MCF 10A (cell line): ENCODE measurements around the gene ING2. TPM values are rescaled to one million over a fixed set of nuclear protein-coding genes. Genes with fewer than 3 reads are reported as not detected.
"Not testable (repeated sequence)": the region's sequence is repeated elsewhere in the genome, so short reads cannot be mapped to it uniquely, and the experiment has no call there.

Experiments used
- BruUV-seq: library from RNA; stranded (reverse); fragments of 400-500 nt; replicated peaks from 2 replicates; lab custom pipeline; 2021; lab: Mats Ljungman, UMichigan
- CTCF ChIA-PET: fragments of 300-600 bp; sonication (Branson Sonifier 250); formaldehyde crosslinking; extraction: SDS; loops from one replicate; lab custom pipeline; 2021; ENCODE audit warnings: antibody characterized with exemption, inconsistent platforms; lab: Yijun Ruan, JAX
- POLR2A ChIA-PET: fragments of 300-600, 350-650 bp; sonication (Branson Sonifier 250); formaldehyde crosslinking; extraction: SDS; loops from one replicate; lab custom pipeline; 2020; ENCODE audit warnings: antibody characterized with exemption, inconsistent platforms; lab: Yijun Ruan, JAX
- DNase-seq: peaks from one replicate; pipeline ENCODE4 v3.0.0-alpha.2; 2018; ENCODE audit not compliant: unreplicated experiment
- H3K27ac Mint-ChIP-seq: one replicate; pipeline ENCODE4 v1.8.0; 2022; ENCODE audit warnings: mild to moderate bottlenecking, low read depth, mixed read lengths; ENCODE audit not compliant: unreplicated experiment
- H3K27me3 Mint-ChIP-seq: one replicate; pipeline ENCODE4 v1.8.0; 2022; ENCODE audit warnings: mixed read lengths; ENCODE audit not compliant: insufficient read depth, unreplicated experiment
- H3K36me3 Mint-ChIP-seq: one replicate; pipeline ENCODE4 v1.8.0; 2022; ENCODE audit warnings: mild to moderate bottlenecking, moderate library complexity, mixed read lengths; ENCODE audit not compliant: insufficient read depth, unreplicated experiment
- H3K4me1 Mint-ChIP-seq: one replicate; pipeline ENCODE4 v1.8.0; 2022; ENCODE audit warnings: mixed read lengths; ENCODE audit not compliant: insufficient read depth, unreplicated experiment
- H3K4me3 Mint-ChIP-seq: one replicate; pipeline ENCODE4 v1.8.0; 2022; ENCODE audit warnings: mild to moderate bottlenecking, moderate library complexity, mixed read lengths; ENCODE audit not compliant: unreplicated experiment
- H3K9me3 Mint-ChIP-seq: one replicate; pipeline ENCODE4 v1.8.0; 2022; ENCODE audit warnings: mixed read lengths; ENCODE audit not compliant: unreplicated experiment
- CTCF ChIP-seq: fragments of 200-600 bp; IDR thresholded peaks from one replicate; pipeline ENCODE4 v1.8.0; 2022; ENCODE audit warnings: antibody characterized with exemption, mild to moderate bottlenecking; ENCODE audit not compliant: unreplicated experiment
- intact Hi-C: fragments of 100-400 bp; cut with micrococcal nuclease; formaldehyde crosslinking; loops from 2 replicates; pipeline ENCODE4 v1.14.1; 2022
- total RNA-seq: library from RNA; stranded (reverse); gene quantifications from 2 replicates; pipeline ENCODE4 v1.2.3, GENCODE V29; 2022

ING2 gene
- total RNA-seq, 1 experiment from 2014 or later, result 10.5 TPM

- Mint-ChIP-seq H3K27ac (peak overlapping the region; percentile 13), H3K4me3 (no peak overlapping the region), H3K9me3 (peaks cover 10% of the 10 kb centered on the region), H3K36me3 (no peaks in the 10 kb centered on the region), H3K27me3 (peaks cover under 1% of the 10 kb centered on the region), H3K4me1 (no peaks in the 10 kb centered on the region)
- BruUV-seq, result no TSS peak
- TF ChIP-seq CTCF, result no peak
- no peak for DNase-seq
- CTCF ChIA-PET, result interaction anchor here (0.6 kb wide), 1 partner anchor 27 kb away, joined by 3 read pairs; no protein-coding TSS in a partner anchor
- POLR2A ChIA-PET, result no interaction called here
- intact Hi-C loops, result no loop called here
Measured at GRCh38 chr4:183550345-183551093, 45.7 kb downstream of the ING2 start.

- no peak for TF ChIP-seq CTCF
- H3K4me3 Mint-ChIP-seq, result no peak overlapping the region
- peaks cover 10% of the 10 kb centered on the region for H3K27me3 Mint-ChIP-seq
- no TSS peak for BruUV-seq
- no peaks in the 10 kb centered on the region for H3K36me3 Mint-ChIP-seq
- DNase-seq, result no peak
- ChIA-PET POLR2A (no interaction called here), CTCF (interaction anchor here (0.5 to 0.6 kb wide), 2 partner anchors 37 to 51 kb away, joined by 3 read pairs; no protein-coding TSS in a partner anchor)
- H3K4me1 Mint-ChIP-seq, result no peaks in the 10 kb centered on the region
- H3K9me3 Mint-ChIP-seq, result peaks cover 10% of the 10 kb centered on the region
- intact Hi-C loops, result no loop called here
- no peak overlapping the region for H3K27ac Mint-ChIP-seq
Measured at GRCh38 chr4:183552274-183553146, 47.7 kb downstream of the ING2 start.

GRCh38 chr4:183553147-183553478 is 48.3 kb downstream of the ING2 start:
- POLR2A ChIA-PET, BruUV-seq, H3K9me3 Mint-ChIP-seq, H3K4me1 Mint-ChIP-seq, H3K27ac Mint-ChIP-seq, DNase-seq, H3K36me3 Mint-ChIP-seq, H3K4me3 Mint-ChIP-seq, CTCF ChIA-PET, intact Hi-C loops: not testable (repeated sequence)
- H3K27me3 Mint-ChIP-seq, result peaks cover 10% of the 10 kb centered on the region

- intact Hi-C loops, result no loop called here
- Mint-ChIP-seq H3K4me3 (no peak overlapping the region), H3K27me3 (peaks cover 10% of the 10 kb centered on the region), H3K27ac (no peak overlapping the region), H3K36me3 (no peaks in the 10 kb centered on the region), H3K4me1 (no peaks in the 10 kb centered on the region), H3K9me3 (peaks cover 10% of the 10 kb centered on the region)
- ChIA-PET CTCF (no interaction called here), POLR2A (no interaction called here)
- TF ChIP-seq CTCF, result no peak
- BruUV-seq, result no TSS peak
- no peak for DNase-seq
Measured at GRCh38 chr4:183553601-183554345, 48.9 kb downstream of the ING2 start.
